GM21723 (cell line): Measurements from ENCODE around the gene SLAIN1.

Experiments used
- ATAC-seq: cut with Tn5 transposase; IDR thresholded peaks from one replicate; pipeline ENCODE4 v1.9.1; 2021; ENCODE audit warnings: mild to moderate bottlenecking, moderate library complexity; ENCODE audit not compliant: unreplicated experiment

The SLAIN1 gene

GRCh38 chr13:77703408-77703807, 5.9 kb downstream of the SLAIN1 start:
- no peak for ATAC-seq

GRCh38 chr13:77714119-77714755, 16.8 kb downstream of the SLAIN1 start:
- ATAC-seq: no peak

- ATAC-seq: peak; percentile 47
Measured at GRCh38 chr13:77715233-77715891, 17.9 kb downstream of the SLAIN1 start.

GRCh38 chr13:77716692-77717091, 19.2 kb downstream of the SLAIN1 start:
- no peak for ATAC-seq

DNA sequence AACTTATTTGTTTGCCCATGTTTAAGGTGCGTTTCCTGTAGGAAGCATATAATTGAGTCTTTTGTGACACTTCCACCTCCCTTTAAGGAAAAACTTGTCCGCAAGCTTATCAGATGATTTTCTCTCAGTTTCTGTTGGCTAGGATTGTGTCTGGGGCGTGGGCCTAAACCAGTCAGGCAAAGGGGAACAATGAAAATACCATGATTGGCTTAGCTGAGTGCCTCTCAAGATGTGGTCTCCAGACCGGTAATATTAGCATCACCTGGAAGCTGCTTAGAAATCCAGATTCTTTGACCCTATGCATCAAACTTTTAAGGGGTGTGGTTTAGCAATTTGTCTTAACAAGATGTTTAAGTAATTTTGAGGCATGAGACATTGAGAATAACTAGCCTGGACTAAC, 20.0 kb downstream of the SLAIN1 start:
- ATAC-seq: no peak

DNA sequence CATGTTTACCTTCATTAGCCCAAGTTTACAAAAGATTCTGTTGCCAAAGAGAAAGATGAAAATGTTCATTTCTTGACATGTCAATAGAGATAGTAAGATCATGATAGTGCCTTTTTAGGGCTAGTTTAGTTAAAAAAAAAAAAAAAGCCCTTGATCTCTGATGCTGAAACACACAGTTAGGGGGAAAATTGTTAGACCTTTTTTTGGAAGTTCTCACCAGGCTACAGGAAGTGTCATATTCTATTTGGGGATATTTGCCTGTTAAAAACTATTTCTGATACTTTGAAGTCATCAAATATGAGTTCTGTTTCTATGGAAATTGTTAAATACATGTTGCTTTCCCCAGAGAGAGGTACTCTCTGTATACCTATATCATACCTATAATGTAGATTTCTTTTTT, 21.6 kb downstream of the SLAIN1 start:
- ATAC-seq: no peak

DNA sequence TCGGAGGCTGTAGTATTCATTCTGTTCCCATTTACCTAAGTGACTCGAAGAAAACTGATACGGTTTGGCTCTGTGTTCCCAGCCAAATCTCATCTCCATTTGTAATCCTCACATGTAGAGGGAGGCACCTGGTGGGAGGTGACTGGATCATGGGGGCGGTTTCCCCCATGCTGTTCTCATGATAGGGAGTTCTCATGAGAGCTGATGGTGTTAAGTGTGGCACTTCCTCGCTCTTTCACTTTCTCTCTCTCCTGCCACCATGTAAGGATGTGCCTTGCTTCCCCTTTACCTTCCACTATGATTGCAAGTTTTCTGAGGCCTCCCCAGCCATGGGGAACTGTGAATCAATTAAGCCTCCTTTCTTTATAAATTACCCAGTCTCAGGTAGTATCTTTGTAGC, 23.5 kb downstream of the SLAIN1 start:
- no peak for ATAC-seq

- no peak for ATAC-seq
Measured at GRCh38 chr13:77724092-77724491, 26.6 kb downstream of the SLAIN1 start.

DNA sequence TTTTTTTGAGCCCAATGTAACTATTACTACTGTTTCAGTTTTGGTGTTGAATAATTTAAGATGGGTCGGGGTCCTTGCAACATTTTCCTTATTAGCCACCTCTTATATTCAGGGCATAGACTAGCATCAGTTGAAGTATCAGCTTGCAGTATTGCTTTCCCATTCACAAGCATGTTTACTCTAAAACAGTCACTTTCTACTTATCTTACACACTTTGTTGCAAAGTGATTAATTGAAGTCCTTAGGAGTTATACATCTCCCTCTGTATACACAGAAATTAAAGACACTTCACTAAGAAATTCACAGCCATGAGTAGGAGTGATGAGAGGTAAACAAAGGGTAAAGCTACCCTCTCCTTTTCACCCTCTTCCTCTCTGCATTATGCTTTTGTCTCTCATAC, 27.6 kb downstream of the SLAIN1 start:
- ATAC-seq: no peak

DNA sequence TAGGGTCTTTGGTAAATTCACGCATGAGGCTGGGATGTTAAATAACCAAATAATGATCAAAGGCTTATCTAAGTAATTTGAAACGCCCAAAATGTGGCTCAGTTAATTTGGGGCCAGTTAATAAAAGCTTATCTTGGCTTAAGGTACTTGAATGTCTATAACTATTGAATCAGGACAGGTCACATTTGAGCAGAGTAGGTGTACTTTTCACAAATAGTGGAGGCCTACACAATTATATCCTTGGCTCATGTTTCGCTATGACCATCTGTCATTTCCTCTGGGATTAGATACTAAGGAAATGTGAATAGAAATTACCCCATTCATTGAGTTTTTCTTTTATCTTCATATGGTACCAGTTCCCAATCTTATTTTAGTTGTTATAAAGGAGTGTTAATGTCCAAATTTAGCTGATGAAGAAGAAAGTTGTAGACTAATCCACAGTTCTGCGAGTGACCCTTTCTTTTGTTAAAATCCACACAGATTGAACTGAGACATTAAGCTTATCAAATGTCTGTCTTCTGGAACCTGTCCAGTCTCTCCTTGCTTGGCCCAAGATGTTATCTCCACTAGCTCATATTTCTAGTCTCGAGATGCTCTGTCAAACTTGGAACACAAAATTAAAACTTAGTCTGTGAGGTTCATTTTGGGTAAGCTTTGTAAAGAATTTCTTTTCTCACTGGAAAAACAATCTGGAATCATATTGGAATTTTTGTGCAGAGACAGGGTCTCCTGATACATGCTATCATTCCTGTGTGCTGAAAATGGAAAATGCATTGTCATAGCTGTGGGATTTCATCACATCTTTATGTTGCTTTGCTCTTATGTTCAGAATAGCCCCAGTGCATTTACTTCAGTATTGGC, 31.0 kb downstream of the SLAIN1 start:
- ATAC-seq: no peak

DNA sequence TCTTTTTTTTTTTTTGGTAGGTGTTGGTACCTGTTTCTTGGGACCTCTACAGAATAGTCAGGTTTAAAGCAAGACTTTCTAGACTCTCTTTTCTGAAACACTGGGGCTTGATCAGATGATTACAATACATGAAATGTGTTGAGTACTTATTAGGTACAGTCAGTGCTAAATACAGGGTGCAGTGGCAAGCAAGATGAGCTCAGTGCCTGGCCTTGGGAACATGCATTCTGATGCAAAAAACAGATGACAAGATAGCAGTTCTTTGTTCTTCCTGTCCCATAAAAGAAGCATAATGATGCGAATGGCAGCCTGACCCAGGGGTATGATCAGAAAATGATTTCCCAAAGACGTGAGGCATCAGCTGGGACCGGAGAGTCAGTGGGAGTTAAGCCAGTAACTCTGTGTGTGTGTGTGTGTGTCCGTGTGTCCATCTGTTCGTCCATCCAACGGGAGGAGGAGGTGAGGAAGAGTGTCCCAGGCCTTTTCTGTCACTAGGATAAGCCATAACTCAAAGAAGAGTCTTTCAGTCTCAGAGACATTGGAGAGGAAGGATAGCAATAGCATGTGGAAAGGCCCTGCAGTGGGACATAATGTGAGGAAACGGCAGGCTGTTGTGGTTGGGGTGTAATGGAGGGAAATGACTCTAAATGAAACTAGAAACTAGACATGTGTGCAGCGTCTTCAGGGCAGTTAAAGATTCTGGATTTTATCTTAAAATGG, 32.2 kb downstream of the SLAIN1 start:
- peak; percentile 99 for ATAC-seq

DNA sequence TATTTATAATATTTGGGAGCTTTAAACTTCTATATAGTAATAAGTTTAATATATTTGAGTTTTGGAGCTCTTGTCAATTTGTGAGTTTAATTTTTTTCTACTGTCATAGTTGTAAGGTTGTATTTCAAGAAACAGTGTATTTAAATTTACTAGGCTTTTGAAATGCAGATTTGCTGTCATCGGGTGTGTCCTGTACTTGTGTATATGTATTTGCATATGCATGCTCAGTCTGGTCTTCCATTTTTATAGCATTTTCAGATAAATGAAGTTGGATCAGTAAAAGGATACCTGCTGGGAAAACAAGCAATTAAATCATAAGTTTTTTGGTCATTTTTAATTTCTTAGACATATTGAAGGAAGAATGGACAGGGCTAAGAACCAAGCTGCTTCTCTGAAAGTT, 33.1 kb downstream of the SLAIN1 start:
- ATAC-seq: no peak

DNA sequence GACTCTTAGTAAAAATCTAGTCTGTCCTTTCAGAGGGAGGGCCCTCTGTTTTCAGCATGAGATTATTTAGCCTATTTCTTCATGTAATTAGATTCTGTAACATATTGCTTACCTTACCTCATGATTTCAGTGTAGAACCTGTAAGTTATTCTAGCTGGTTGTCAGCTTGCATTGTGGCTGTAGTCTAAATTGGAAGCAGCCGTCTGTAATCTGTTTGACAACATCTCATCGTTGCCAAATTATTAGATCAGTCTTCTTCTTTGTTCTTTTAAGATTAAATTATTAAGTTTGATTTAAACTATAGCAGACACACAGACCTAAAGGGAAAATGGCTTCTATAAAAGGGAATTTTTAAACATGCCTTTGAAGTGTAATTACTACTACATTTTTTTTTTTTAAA, 34.8 kb downstream of the SLAIN1 start:
- ATAC-seq: no peak

DNA sequence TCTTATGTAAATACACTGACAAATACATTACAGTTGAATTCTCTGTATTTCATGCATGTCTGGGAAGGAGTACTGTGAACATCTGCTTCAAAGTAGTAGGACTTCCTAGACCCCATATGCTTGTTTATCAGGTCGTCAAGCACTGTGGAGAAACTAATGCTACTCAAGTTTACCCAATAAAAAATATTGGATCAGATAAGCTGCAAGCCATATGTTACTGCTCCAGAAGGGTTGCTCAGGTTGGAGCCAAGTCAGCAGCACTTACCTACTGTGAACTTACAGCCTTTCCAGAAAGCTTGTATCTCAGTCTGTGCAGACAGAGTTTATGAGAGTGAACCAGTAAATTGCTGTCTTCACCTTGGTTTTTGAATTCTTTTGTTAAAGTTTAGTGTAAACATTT, 36.2 kb downstream of the SLAIN1 start:
- ATAC-seq: no peak

DNA sequence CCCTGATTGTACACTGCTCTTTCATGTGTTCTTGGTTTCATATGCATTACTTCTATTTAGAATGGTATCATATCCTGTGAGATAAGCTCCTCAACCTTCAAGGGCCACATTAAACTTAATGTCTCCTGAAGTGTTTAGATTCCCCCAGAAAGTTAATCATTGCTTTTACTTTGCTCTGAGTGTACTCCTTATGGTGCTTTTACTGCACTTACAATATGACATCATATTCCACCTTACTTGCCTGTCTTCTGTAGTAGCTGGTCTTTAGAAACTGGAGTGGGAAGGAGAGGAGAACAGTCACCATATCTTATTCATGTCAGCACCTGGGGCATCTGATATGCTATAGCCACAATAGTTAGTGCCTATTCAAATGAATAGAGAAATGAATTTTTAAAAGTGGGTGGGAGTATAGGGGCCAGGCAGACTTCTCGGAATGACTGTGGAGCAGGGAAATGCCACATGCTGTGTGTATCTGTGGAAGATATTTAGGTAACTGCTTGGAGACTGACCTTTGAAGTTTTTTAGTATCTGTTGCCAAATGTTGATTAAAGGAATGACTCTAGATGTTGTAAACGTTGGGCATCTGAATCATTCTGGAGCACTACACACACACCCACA, 40.2 kb downstream of the SLAIN1 start:
- ATAC-seq: peak; percentile 40

GRCh38 chr13:77740097-77740735, 42.7 kb downstream of the SLAIN1 start:
- ATAC-seq: no peak

DNA sequence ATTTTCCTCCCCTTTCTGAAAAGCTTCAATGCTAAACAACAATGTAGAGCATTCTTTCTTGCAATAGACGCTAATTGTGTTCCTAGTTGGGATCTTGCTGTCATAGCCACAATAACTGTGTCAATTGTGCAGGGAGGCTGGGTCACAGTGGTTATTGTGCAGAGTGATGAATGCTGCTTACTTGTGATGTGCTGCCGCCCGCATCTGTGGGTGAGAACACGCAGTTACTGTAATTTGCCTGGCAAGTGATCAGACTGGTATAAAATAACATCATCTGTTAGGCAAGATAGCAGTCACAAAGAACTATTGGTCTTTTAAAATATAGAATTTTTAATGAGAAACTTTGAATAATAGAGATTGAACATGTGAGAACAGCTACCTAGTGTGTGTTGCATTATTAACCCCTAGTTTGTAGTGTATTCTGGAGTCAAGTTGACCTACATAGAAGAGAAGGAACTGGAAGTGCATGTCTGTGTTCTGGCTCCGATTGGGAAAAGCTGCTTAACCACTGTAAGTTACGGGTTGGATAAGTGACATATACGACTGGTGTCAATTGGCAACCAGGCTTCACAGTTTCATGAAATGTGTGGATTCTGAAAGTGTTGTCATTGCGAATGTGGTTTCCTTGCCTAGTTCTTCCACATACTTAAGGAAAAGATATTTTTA, 43.6 kb downstream of the SLAIN1 start:
- no peak for ATAC-seq

DNA sequence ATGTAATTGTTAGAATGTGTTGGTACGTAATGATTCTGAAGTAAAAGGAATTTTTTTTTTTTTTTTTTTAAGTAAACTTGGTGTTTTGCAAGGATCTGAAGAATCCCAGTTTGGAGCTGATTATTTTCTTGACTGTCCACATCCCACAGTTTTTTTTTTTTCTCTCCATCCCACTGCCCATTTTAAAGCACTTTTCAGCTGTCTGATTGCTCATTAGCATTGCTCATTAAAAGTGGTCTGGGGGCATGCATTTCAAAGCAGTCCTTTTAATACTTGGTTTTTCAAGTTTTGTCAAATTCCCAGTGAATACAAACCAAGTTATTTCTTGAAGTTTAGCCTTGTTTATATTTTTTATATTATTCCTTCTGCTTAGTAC, 44.1 kb downstream of the SLAIN1 start:
- ATAC-seq: no peak

DNA sequence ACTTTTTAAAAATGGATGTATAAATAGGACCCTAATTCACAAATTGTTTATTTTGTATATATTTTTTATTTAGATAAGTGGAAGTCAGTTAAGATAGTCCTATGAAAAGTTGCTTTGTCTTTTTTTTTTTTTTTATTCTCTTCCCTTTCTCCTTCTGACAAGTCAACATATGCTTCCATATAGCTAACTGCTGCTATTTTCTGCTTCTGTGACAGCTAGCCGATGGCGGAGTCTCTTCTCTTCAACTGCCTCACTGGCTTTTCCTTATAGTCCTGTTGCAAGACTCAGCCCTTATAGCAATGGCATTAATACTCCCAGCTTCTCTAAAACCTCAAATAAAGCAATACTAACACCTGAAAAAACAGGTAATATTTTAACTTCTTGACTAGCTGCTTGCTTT, 45.3 kb downstream of the SLAIN1 start:
- ATAC-seq: no peak

DNA sequence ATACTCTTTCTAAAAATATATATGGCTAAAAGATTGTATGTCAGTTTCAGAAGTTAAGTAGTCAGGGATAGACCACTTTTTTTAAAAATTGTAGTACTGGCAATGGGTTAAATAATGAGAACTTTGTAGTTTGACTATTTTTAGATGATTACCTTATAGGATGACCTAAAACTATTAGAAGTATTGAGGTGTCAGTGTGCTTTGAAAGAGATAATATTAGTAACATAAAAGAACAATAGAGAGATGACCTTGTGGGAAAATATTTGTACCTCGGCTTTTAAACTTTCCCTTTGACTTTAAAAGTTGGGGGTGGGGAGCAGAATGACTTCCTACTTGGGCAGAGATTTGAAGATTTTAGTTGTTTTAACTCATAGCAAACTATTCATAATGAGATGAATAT, 48.3 kb downstream of the SLAIN1 start:
- ATAC-seq: no peak
